GM12873 (cell line): ENCODE results near the gene AGAP1.

Experiments used
- CTCF ChIP-seq: IDR thresholded peaks from 2 replicates; pipeline ENCODE4 v1.5.1; 2012; ENCODE audit warnings: low read depth, mild to moderate bottlenecking, moderate library complexity, low read length, control low read depth; ENCODE audit not compliant: insufficient read depth; ENCODE audit errors: missing control alignments

The AGAP1 gene

DNA sequence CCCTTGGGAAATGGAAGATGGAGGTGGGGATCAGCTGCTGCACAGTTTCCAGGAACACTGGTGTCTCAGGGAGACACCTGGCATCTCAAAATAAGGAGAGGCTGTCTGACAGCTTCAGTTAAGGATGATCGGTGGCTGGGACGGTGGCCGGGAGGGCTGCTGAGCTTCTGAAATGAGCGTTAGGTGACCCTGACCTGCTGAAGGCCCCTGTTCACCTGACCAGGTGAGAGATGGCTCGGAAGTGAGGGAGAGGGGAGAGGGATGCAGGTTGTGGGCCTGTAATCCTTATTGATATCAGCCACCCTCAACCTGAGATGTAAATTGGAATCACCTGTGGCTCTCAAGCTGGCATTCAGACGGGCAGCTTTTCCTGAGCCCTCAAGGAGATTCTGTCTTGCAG is 99.0 kb downstream of the AGAP1 start:
- no peak for TF ChIP-seq CTCF

GRCh38 chr2:235594041-235594440 is 100.2 kb downstream of the AGAP1 start:
- peak; percentile 47 for TF ChIP-seq CTCF

- TF ChIP-seq CTCF: no peak
Measured at GRCh38 chr2:235594964-235595363, 101.1 kb downstream of the AGAP1 start.

- TF ChIP-seq CTCF: peak; percentile 87
Measured at GRCh38 chr2:235595422-235596010, 101.7 kb downstream of the AGAP1 start.

GRCh38 chr2:235596272-235596671 is 102.4 kb downstream of the AGAP1 start:
- TF ChIP-seq CTCF: no peak

GRCh38 chr2:235597081-235597615 is 103.3 kb downstream of the AGAP1 start:
- TF ChIP-seq CTCF: no peak

DNA sequence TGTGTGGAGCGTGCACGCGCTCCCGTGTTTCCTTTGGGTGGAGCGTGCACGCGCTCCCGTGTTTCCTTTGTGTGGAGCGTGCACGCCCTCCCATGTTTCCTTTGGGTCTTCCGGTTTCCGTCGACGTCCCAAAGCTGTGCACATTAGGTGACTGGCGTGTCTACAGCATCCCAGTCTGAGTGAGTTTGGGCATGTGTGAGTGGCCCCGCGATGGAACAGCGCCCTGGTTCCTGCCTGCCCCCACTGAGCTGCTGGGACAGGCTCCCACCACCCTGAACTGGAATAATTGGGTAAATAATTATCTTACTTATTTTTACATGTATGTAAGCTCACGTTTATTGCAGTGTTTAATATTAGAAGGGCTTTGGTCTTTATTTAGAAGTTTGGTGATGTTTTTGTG is 104.2 kb downstream of the AGAP1 start:
- TF ChIP-seq CTCF: no peak
